Activated CD8-positive, alpha-beta memory T cell treated with anti-CD3 and anti-CD28 coated beads, Interleukin-2, amount 50 U/mL, for 1 hour (primary cell): ENCODE results near the gene APC.

ENCODE experiments used
- DNase-seq: peaks from one replicate; pipeline ENCODE4 v3.0.0-alpha.2; 2020; ENCODE audit errors: extremely low read depth

The APC gene

GRCh38 chr5:112784726-112785125 lies 47.0 kb downstream of the APC start:
- DNase-seq, result no peak

GRCh38 chr5:112787261-112787660 lies 49.6 kb downstream of the APC start:
- DNase-seq, result no peak

GRCh38 chr5:112787896-112788295 lies 50.2 kb downstream of the APC start:
- DNase-seq, result no peak

- DNase-seq, result no peak
Observed at GRCh38 chr5:112793201-112793600, 55.5 kb downstream of the APC start.

GRCh38 chr5:112794410-112794809 lies 56.7 kb downstream of the APC start:
- DNase-seq, result no peak

- DNase-seq, result no peak
Observed at GRCh38 chr5:112795342-112795741, 57.7 kb downstream of the APC start.

- DNase-seq, result no peak
Observed at GRCh38 chr5:112795944-112796678, 58.4 kb downstream of the APC start.

GRCh38 chr5:112799661-112800060 lies 62.0 kb downstream of the APC start:
- DNase-seq, result no peak

- no peak for DNase-seq
Observed at GRCh38 chr5:112800891-112801290, 63.2 kb downstream of the APC start.

- DNase-seq, result no peak
Observed at GRCh38 chr5:112811023-112811422, 73.3 kb downstream of the APC start.

- DNase-seq, result no peak
Observed at GRCh38 chr5:112812549-112812948, 74.9 kb downstream of the APC start.

- no peak for DNase-seq
Observed at GRCh38 chr5:112820246-112820645, 82.6 kb downstream of the APC start.

- no peak for DNase-seq
Observed at GRCh38 chr5:112822456-112822855, 84.8 kb downstream of the APC start.

- no peak for DNase-seq
Observed at GRCh38 chr5:112823181-112823580, 85.5 kb downstream of the APC start.

- no peak for DNase-seq
Observed at GRCh38 chr5:112823656-112824055, 86.0 kb downstream of the APC start.

GRCh38 chr5:112824197-112824596 lies 86.5 kb downstream of the APC start:
- no peak for DNase-seq

- no peak for DNase-seq
Observed at GRCh38 chr5:112830378-112830777, 92.7 kb downstream of the APC start.

- DNase-seq, result no peak
Observed at GRCh38 chr5:112833971-112834370, 96.3 kb downstream of the APC start.

GRCh38 chr5:112844489-112844888 lies 106.8 kb downstream of the APC start:
- no peak for DNase-seq

- no peak for DNase-seq
Observed at GRCh38 chr5:112846556-112846955, 108.9 kb downstream of the APC start.

GRCh38 chr5:112847306-112847705 lies 109.6 kb downstream of the APC start:
- DNase-seq, result no peak

GRCh38 chr5:112848116-112848811 lies 110.6 kb downstream of the APC start:
- no peak for DNase-seq

GRCh38 chr5:112849912-112850311 lies 112.2 kb downstream of the APC start:
- no peak for DNase-seq

GRCh38 chr5:112854651-112855050 lies 117.0 kb downstream of the APC start:
- DNase-seq, result no peak
